ENCODE measurements around the gene GRK6.

DNA sequence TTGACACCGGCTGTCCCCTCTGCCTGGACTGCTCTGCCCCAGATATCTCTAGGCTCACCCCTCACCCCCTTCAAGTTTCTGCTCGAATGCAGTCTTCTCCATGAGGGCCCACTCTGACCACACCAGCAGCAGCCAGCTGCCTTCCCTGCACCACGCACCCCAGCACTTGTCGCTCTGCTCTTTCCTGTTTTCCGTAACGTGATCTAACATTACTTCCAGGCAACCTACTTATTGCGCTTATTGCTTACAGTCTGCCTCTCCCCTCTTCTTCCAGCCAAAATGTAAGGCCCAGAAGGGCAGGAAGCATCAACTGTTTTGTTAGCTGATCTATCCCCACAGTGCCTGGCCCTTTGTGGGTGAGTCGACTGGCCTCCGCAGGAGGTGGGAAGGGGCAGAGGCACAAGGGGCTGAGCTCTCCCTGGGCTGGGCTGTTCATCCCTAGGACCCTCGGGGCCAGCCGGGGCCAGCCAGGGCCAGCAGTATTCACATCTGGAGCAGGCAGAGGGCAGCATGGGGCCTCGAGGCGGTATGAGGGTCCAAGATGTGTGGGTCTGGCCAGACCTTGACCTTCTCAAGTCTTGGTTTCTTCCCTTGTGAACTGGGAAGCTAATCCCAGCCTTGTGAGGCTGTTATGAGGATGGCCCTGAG lies 58.5 kb downstream of the GRK6 start:
- TF ChIP-seq, protein P1, sequence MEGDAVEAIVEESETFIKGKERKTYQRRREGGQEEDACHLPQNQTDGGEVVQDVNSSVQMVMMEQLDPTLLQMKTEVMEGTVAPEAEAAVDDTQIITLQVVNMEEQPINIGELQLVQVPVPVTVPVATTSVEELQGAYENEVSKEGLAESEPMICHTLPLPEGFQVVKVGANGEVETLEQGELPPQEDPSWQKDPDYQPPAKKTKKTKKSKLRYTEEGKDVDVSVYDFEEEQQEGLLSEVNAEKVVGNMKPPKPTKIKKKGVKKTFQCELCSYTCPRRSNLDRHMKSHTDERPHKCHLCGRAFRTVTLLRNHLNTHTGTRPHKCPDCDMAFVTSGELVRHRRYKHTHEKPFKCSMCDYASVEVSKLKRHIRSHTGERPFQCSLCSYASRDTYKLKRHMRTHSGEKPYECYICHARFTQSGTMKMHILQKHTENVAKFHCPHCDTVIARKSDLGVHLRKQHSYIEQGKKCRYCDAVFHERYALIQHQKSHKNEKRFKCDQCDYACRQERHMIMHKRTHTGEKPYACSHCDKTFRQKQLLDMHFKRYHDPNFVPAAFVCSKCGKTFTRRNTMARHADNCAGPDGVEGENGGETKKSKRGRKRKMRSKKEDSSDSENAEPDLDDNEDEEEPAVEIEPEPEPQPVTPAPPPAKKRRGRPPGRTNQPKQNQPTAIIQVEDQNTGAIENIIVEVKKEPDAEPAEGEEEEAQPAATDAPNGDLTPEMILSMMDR (IDR thresholded peaks at IDR 0.05): no peak
- TF ChIP-seq POLR2A (IDR thresholded peaks at IDR 0.05): no peak

Data from breast epithelium (tissue), 3 donors.